GM12892 (cell line): ENCODE data around the gene GPR153.

ENCODE experiments used
- POLR2A ChIP-seq: IDR thresholded peaks from 2 replicates; pipeline ENCODE4 v1.6.1; 2011; ENCODE audit warnings: low read depth, low read length, control low read depth
- POLR2AphosphoS5 ChIP-seq: IDR thresholded peaks from 2 replicates; pipeline ENCODE4 v1.6.1; 2011; ENCODE audit warnings: low read depth, low read length, control low read depth
- TAF1 ChIP-seq: IDR thresholded peaks from 2 replicates; pipeline ENCODE4 v1.6.1; 2011; ENCODE audit warnings: low read depth, mild to moderate bottlenecking, control low read depth, low read length, borderline replicate concordance

- no peak for TF ChIP-seq POLR2A
- TF ChIP-seq POLR2AphosphoS5, result no peak
- TF ChIP-seq TAF1, result no peak
Observed at GRCh38 chr1:6288665-6289064, 27.8 kb upstream of the GPR153 start.
